ENCODE measurements around the gene IFT122. TPM values are rescaled to one million over a fixed set of nuclear protein-coding genes. Genes with fewer than 3 reads are reported as not detected.

IFT122 gene
- total RNA-seq, 1 donor from 2014 or later, result 51.1 TPM

GRCh38 chr3:129553171-129553570 lies 113.1 kb downstream of the IFT122 start:
- Histone ChIP-seq H3K27ac (no peak overlapping the region), H3K4me1 (peaks cover under 1 to 25% of the 10 kb centered on the region in 2 donors)

GRCh38 chr3:129553719-129554118 lies 113.7 kb downstream of the IFT122 start:
- Histone ChIP-seq H3K36me3 (peaks cover 7 to 17% of the 10 kb centered on the region in 2 donors), H3K4me1 (peaks cover 6 to 31% of the 10 kb centered on the region in 2 donors), H3K9me3 (no peaks in the 10 kb centered on the region), H3K27ac (no peak overlapping the region), H3K4me3 (no peak overlapping the region), H3K27me3 (no peaks in the 10 kb centered on the region)
- no peak for DNase-seq (ENCODE audit: low spot score in 2 of 2)
- intact Hi-C loops (cut with DNase I), result no loop called here
- no peak for TF ChIP-seq CTCF (IDR thresholded peaks at IDR 0.05)

More at GRCh38 chr3:129553171-129553570, 113.1 kb downstream of the IFT122 start:
- Histone ChIP-seq H3K9me3 (no peaks in the 10 kb centered on the region), H3K27me3 (no peaks in the 10 kb centered on the region), H3K36me3 (peaks cover 7 to 12% of the 10 kb centered on the region in 2 donors), H3K4me3 (no peak overlapping the region)
- TF ChIP-seq CTCF (IDR thresholded peaks at IDR 0.05), result no peak
- intact Hi-C loops (cut with DNase I), result no loop called here
- no peak for DNase-seq (ENCODE audit: low spot score in 2 of 2)

- Histone ChIP-seq H3K4me3 (no peak overlapping the region), H3K9me3 (no peaks in the 10 kb centered on the region), H3K4me1 (peaks cover 14 to 39% of the 10 kb centered on the region in 2 donors), H3K36me3 (peaks cover 7 to 20% of the 10 kb centered on the region in 2 donors), H3K27me3 (no peaks in the 10 kb centered on the region), H3K27ac (no peak overlapping the region)
- DNase-seq (ENCODE audit: low spot score in 2 of 2), result no peak
- intact Hi-C loops (cut with DNase I), result no loop called here
- TF ChIP-seq CTCF (IDR thresholded peaks at IDR 0.05), result no peak
Measured at GRCh38 chr3:129554356-129555152, 114.5 kb downstream of the IFT122 start.

- Histone ChIP-seq H3K9me3 (no peaks in the 10 kb centered on the region), H3K36me3 (peaks cover 7 to 20% of the 10 kb centered on the region in 2 donors), H3K4me1 (peaks cover 15 to 45% of the 10 kb centered on the region in 2 donors), H3K27ac (no peak overlapping the region), H3K27me3 (no peaks in the 10 kb centered on the region), H3K4me3 (no peak overlapping the region)
- no peak for DNase-seq (ENCODE audit: low spot score in 2 of 2)
- no peak for TF ChIP-seq CTCF (IDR thresholded peaks at IDR 0.05)
- intact Hi-C loops (cut with DNase I), result no loop called here
Measured at GRCh38 chr3:129555153-129555550, 115.1 kb downstream of the IFT122 start.

GRCh38 chr3:129555616-129556357 lies 115.8 kb downstream of the IFT122 start:
- H3K9me3 ChIP-seq, result no peaks in the 10 kb centered on the region
- no peaks in the 10 kb centered on the region for H3K27me3 ChIP-seq
- intact Hi-C loops (cut with DNase I), result no loop called here
- peaks cover 7 to 20% of the 10 kb centered on the region in 2 donors for H3K36me3 ChIP-seq
- DNase-seq (ENCODE audit: low spot score in 2 of 2), result no peak
- no peak overlapping the region for H3K27ac ChIP-seq
- peaks cover 21 to 51% of the 10 kb centered on the region in 2 donors for H3K4me1 ChIP-seq
- no peak for TF ChIP-seq CTCF (IDR thresholded peaks at IDR 0.05)
- H3K4me3 ChIP-seq, result no peak overlapping the region

All from ascending aorta (tissue), 2 donors.